HCT116 (cell line): Measurements from ENCODE around the gene PTCD3. TPM values are rescaled to one million over a fixed set of nuclear protein-coding genes. Genes with fewer than 3 reads are reported as not detected.

Experiments
- ATAC-seq: fragments of 200-7000 bp; cut with Tn5 transposase; 2 replicates; pipeline ENCODE4 v1.9.1; 2020; ENCODE audit warnings: mild to moderate bottlenecking, moderate library complexity
- BruUV-seq: library from RNA; stranded (reverse); fragments of 400-500 nt; replicated peaks from 2 replicates; lab custom pipeline; 2021; lab: Mats Ljungman, UMichigan
- CTCF ChIA-PET: fragments of 300-600 bp; sonication (Branson Sonifier 250); formaldehyde crosslinking; loops from one replicate; lab custom pipeline; 2021; ENCODE audit warnings: antibody characterized with exemption; lab: Charles Lee
- POLR2A ChIA-PET: fragments of 300-600, 350-600 bp; sonication (Branson Sonifier 250); formaldehyde crosslinking; loops from one replicate; lab custom pipeline; 2021; ENCODE audit warnings: antibody characterized with exemption; lab: Charles Lee
- RAD21 ChIA-PET, 2 experiments: fragments of 300-600 bp; sonication (Branson Sonifier 250); formaldehyde crosslinking; loops; one replicate each; lab custom pipeline; 2023; ENCODE audit warnings: low total read pairs in 2 of 2; ENCODE audit not compliant: uncharacterized antibody in 2 of 2, unreplicated experiment in 2 of 2, low non-redundant PET in 1 of 2; lab: Charles Lee
- DNase-seq: peaks from one replicate; pipeline ENCODE4 v3.0.0-alpha.2; 2010; ENCODE audit warnings: low read depth, low spot score
- H2AFZ ChIP-seq: fragments of 200-600 bp; shearing (Covaris generic), sonication (generic); 2 replicates; pipeline ENCODE4 v1.6.1; 2017; ENCODE audit warnings: low read depth, mixed run types, mixed read lengths, antibody characterized with exemption, low read length; ENCODE audit not compliant: poor library complexity, severe bottlenecking
- H3K27ac ChIP-seq: 2 replicates; pipeline ENCODE4 v1.5.1; 2012; ENCODE audit warnings: low read depth, low read length
- H3K27me3 ChIP-seq: fragments of 200-600 bp; sonication (generic); 2 replicates; pipeline ENCODE4 v1.6.1; 2016; ENCODE audit warnings: mixed run types, low read length, mixed read lengths; ENCODE audit not compliant: insufficient read depth
- H3K36me3 ChIP-seq, 2 experiments: fragments of 200-500 bp in 1 of 2; fragments of 200-600 bp in 1 of 2; sonication (Bioruptor generic) in 1 of 2; sonication (generic) in 1 of 2; 2 replicates each; pipeline versions ENCODE4 v1.5.1 to v1.6.1; 2014 to 2016; ENCODE audit warnings: low read length in 2 of 2, inconsistent platforms in 1 of 2, mixed read lengths in 1 of 2, mixed run types in 1 of 2; ENCODE audit not compliant: insufficient read depth in 2 of 2, control insufficient read depth in 1 of 2
- H3K4me1 ChIP-seq, 2 experiments: fragments of 200-600 bp in 1 of 2; sonication (generic) in 1 of 2; 2 replicates each; pipeline versions ENCODE4 v1.5.1 to v1.6.1; 2012 to 2017; ENCODE audit warnings: low read length in 2 of 2, inconsistent platforms in 1 of 2, mild to moderate bottlenecking in 1 of 2, mixed read lengths in 1 of 2, mixed run types in 1 of 2, moderate library complexity in 1 of 2; ENCODE audit not compliant: insufficient read depth in 2 of 2, control insufficient read depth in 1 of 2
- H3K4me2 ChIP-seq: fragments of 200-600 bp; sonication (generic); 2 replicates; pipeline ENCODE4 v1.6.1; 2017; ENCODE audit warnings: mixed run types, low read length, mixed read lengths
- H3K4me3 ChIP-seq, 2 experiments: fragments of 200-600 bp in 1 of 2; sonication (generic) in 1 of 2; replicated peaks in 1 of 2; 2 replicates each; pipeline ENCODE4 v1.5.1; 2011 to 2016; ENCODE audit warnings: low read length in 2 of 2, control low read depth in 1 of 2, low read depth in 1 of 2, mild to moderate bottlenecking in 1 of 2, mixed read lengths in 1 of 2, mixed run types in 1 of 2
- H3K79me2 ChIP-seq: fragments of 200-600 bp; sonication (generic); 2 replicates; pipeline ENCODE4 v1.6.1; 2017; ENCODE audit warnings: mild to moderate bottlenecking, mixed run types, low read length, moderate library complexity, mixed read lengths; ENCODE audit not compliant: insufficient read depth
- H3K9ac ChIP-seq: fragments of 200-600 bp; sonication (generic); 2 replicates; pipeline ENCODE4 v1.6.1; 2016; ENCODE audit warnings: low read length, mixed read lengths
- H3K9me2 ChIP-seq: fragments of 200-600 bp; sonication (generic), shearing (Covaris generic); 2 replicates; pipeline ENCODE4 v1.6.1; 2017; ENCODE audit warnings: mixed run types, mild to moderate bottlenecking, moderate library complexity; ENCODE audit not compliant: insufficient read depth
- H3K9me3 ChIP-seq, 2 experiments: fragments of 200-500 bp in 1 of 2; fragments of 200-600 bp in 1 of 2; sonication (Bioruptor generic) in 1 of 2; sonication (generic) in 1 of 2; 2 replicates each; pipeline ENCODE4 v1.6.1; 2014 to 2017; ENCODE audit warnings: low read length in 2 of 2, mixed read lengths in 2 of 2, inconsistent platforms in 1 of 2, low read depth in 1 of 2, mild to moderate bottlenecking in 1 of 2, mixed run types in 1 of 2, moderate library complexity in 1 of 2; ENCODE audit not compliant: control insufficient read depth in 1 of 2, insufficient read depth in 1 of 2
- H4K20me1 ChIP-seq: fragments of 200-600 bp; sonication (generic), shearing (Covaris generic); 2 replicates; pipeline ENCODE4 v1.6.1; 2017; ENCODE audit warnings: mixed run types, mild to moderate bottlenecking, moderate library complexity; ENCODE audit not compliant: insufficient read depth
- ATF3 ChIP-seq: IDR thresholded peaks from 2 replicates; pipeline ENCODE4 v1.6.1; 2012
- CBX3 ChIP-seq: IDR thresholded peaks from 2 replicates; pipeline ENCODE4 v1.6.1; 2012; ENCODE audit warnings: low read depth
- CTCF ChIP-seq, 3 experiments: fragments of 200-600 bp in 1 of 3; sonication (generic) in 1 of 3; IDR thresholded peaks in 2 of 3; conservative IDR thresholded peaks in 1 of 3; 2 replicates each; pipeline ENCODE4 v1.5.1; 2012 to 2017; ENCODE audit warnings: low read depth in 2 of 3, low read length in 2 of 3, antibody characterized with exemption in 1 of 3, borderline replicate concordance in 1 of 3, control low read depth in 1 of 3, mild to moderate bottlenecking in 1 of 3, mixed read lengths in 1 of 3, mixed run types in 1 of 3, moderate library complexity in 1 of 3; ENCODE audit not compliant: insufficient read depth in 1 of 3
- EGR1 ChIP-seq: IDR thresholded peaks from 2 replicates; pipeline ENCODE4 v1.6.1; 2012; ENCODE audit warnings: low read depth
- ELF1 ChIP-seq: IDR thresholded peaks from 2 replicates; pipeline ENCODE4 v1.6.1; 2012; ENCODE audit warnings: low read depth, borderline replicate concordance
- FOSL1 ChIP-seq: IDR thresholded peaks from 2 replicates; pipeline ENCODE4 v1.6.1; 2012; ENCODE audit warnings: low read depth
- JUND ChIP-seq: IDR thresholded peaks from 2 replicates; pipeline ENCODE4 v1.6.1; 2012
- POLR2A ChIP-seq: IDR thresholded peaks from 2 replicates; pipeline ENCODE4 v1.7.0; 2011; ENCODE audit warnings: borderline replicate concordance; ENCODE audit not compliant: insufficient read depth, insufficient read length; ENCODE audit errors: extremely low read depth
- POLR2AphosphoS5 ChIP-seq: IDR thresholded peaks from 2 replicates; pipeline ENCODE4 v1.6.1; 2011; ENCODE audit warnings: mild to moderate bottlenecking, low read depth, low read length, moderate library complexity
- REST ChIP-seq: IDR thresholded peaks from 2 replicates; pipeline ENCODE4 v1.6.1; 2012; ENCODE audit warnings: low read depth
- YY1 ChIP-seq: IDR thresholded peaks from 2 replicates; pipeline ENCODE4 v1.6.1; 2011; ENCODE audit warnings: low read length, low read depth, moderate library complexity, mild to moderate bottlenecking; ENCODE audit not compliant: insufficient replicate concordance; ENCODE audit errors: extremely low read depth
- ZBTB33 ChIP-seq: IDR thresholded peaks from 2 replicates; pipeline ENCODE4 v1.6.1; 2011; ENCODE audit warnings: mild to moderate bottlenecking, low read length, moderate library complexity; ENCODE audit not compliant: insufficient replicate concordance; ENCODE audit errors: extremely low read depth
- ZFX ChIP-seq: fragments of 450-650 bp; IDR thresholded peaks from 2 replicates; pipeline ENCODE4 v1.6.1; 2017
- ZNF274 ChIP-seq: fragments of 200-500 bp; sonication (Bioruptor generic); IDR thresholded peaks from 2 replicates; pipeline ENCODE4 v1.6.1; 2014; ENCODE audit warnings: mild to moderate bottlenecking, low read depth, low read length, inconsistent platforms
- intact Hi-C: fragments of 100-400 bp; cut with micrococcal nuclease; formaldehyde crosslinking; loops from 2 replicates; pipeline ENCODE4 v1.10.0; 2022
- total RNA-seq: library from RNA; stranded (reverse); gene quantifications from one replicate; pipeline ENCODE4 v1.2.1, GENCODE V29; 2021; ENCODE audit not compliant: unreplicated experiment

Gene PTCD3
- total RNA-seq, 1 experiment from 2014 or later = 154 TPM

- TF ChIP-seq CTCF (IDR thresholded peaks at IDR 0.05 in 2 of 3, conservative IDR thresholded peaks at IDR 0.05 in 1 of 3; ENCODE audit: borderline replicate concordance in 1 of 3, insufficient read depth in 1 of 3, low read depth in 2 of 3, low read length in 2 of 3) (no peak), POLR2AphosphoS5 (no peak), EGR1 (no peak), YY1 (no peak)
These were observed 65.3 kb downstream of the PTCD3 start (continued) for GRCh38 chr2:86171295-86171694.

GRCh38 chr2:86172610-86173009 is 66.6 kb downstream of the PTCD3 start:
- no peak for TF ChIP-seq ELF1
- no peak for TF ChIP-seq FOSL1
- no peak for TF ChIP-seq REST
- no peak for TF ChIP-seq CTCF (IDR thresholded peaks at IDR 0.05 in 2 of 3, conservative IDR thresholded peaks at IDR 0.05 in 1 of 3; ENCODE audit: borderline replicate concordance in 1 of 3, insufficient read depth in 1 of 3, low read depth in 2 of 3, low read length in 2 of 3)
- no peak for TF ChIP-seq EGR1
- TF ChIP-seq ZFX = no peak
- TF ChIP-seq POLR2A = no peak
- TF ChIP-seq YY1 = no peak
- TF ChIP-seq JUND = no peak
- no peak for TF ChIP-seq CBX3
- no peak for TF ChIP-seq ZNF274
- no peak for TF ChIP-seq ZBTB33
- no peak for TF ChIP-seq ATF3
- Histone ChIP-seq H2AFZ (no peak overlapping the region), H3K4me2 (no peak overlapping the region), H3K9me2 (no peaks in the 10 kb centered on the region), H3K27me3 (no peaks in the 10 kb centered on the region), H3K36me3 (peaks cover 36 to 37% of the 10 kb centered on the region in 2 experiments; a peak in 3 of 4 replicates), H3K79me2 (peaks cover 59% of the 10 kb centered on the region), H4K20me1 (peaks cover 8% of the 10 kb centered on the region; the same call in 1 of the 2 replicates), H3K4me1 (peaks cover 0 to 3% of the 10 kb centered on the region in 2 experiments; a peak in 1 of 4 replicates), H3K4me3 (no peak overlapping the region), H3K9ac (no peak overlapping the region), H3K9me3 (no peaks in the 10 kb centered on the region), H3K27ac (no peak overlapping the region)
- POLR2A ChIA-PET = no interaction called here
- RAD21 ChIA-PET = no interaction called here
- intact Hi-C loops = no loop called here
- CTCF ChIA-PET = no interaction called here
- DNase-seq (no peak), ATAC-seq (no peak)
- no TSS peak for BruUV-seq
